HT1080 (cell line): ENCODE data around the gene PDIA6. TPM values are rescaled to one million over a fixed set of nuclear protein-coding genes. Genes with fewer than 3 reads are reported as not detected.

Source experiments
- DNase-seq: peaks from one replicate; pipeline ENCODE4 v3.0.0-alpha.2; 2015; ENCODE audit warnings: low read depth
- polyA plus RNA-seq, 2 experiments: library from polyadenylated mRNA; depleted of rRNA; stranded (reverse); fragments of >200 nt; gene quantifications; 2 replicates each; pipeline ENCODE4 v1.2.3, GENCODE V29; 2015
- total RNA-seq: library from RNA; depleted of rRNA; stranded (reverse); fragments of >200 nt; shearing (Covaris generic); gene quantifications from 2 replicates; pipeline ENCODE4 v1.2.3, GENCODE V29; 2014; rRNA removed

PDIA6 gene
- total RNA-seq, result 262 and 287 TPM in 2 replicates
- 364 and 382 TPM in 2 replicates for polyA plus RNA-seq (2015; cell fraction: cytosol; rRNA removed)
- polyA plus RNA-seq (2015; cell fraction: nucleus; rRNA removed), result 403 and 466 TPM in 2 replicates

GRCh38 chr2:10812362-10813162, at the start of gene PDIA6:
Gene PDIA6 (minus strand): TSS chr2:10812785. CDS start chr2:10812696, 89 bp downstream.
- peak; percentile 93 for DNase-seq

DNA sequence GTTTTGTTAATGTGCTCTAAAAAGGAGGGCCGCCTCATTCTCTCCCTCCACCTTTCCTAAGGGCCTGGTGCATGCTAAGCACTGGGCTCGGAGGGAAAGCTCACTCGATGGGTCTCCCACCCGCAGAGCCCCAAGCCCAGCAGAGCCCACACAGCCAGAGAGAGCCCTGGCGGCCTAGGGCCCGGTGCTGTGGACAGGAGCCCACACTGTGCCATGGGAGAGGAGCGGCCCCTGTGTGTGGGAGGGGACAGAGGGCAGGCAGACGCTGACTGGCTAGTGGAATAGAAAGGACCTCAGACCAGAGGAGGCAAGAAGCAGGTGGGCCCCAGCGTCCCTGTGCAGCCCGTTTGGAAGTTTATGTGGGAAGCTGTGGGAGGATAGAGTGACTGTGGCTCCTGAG, 49.7 kb upstream of the PDIA6 start:
- no peak for DNase-seq

DNA sequence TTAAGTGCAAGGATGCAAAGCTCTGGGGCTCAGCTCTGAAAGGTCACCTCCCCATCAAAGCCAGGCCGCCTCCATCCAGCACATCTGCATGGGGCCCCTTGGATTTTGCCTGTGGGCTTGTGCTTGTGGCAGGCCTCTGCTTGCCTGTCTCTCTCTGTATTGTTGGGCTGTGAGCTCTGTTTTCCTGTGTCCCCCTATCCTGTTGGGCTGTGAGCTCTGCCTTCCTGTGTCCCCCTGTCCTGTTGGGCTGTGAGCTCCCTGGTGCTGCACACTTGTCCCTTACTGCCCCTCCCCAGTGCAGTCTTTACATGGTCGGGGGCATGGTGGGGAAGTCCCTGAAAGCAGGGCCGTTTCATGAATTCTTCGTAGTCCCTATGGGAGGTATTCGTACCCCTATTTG, 49.2 kb upstream of the PDIA6 start:
- no peak for DNase-seq

DNA sequence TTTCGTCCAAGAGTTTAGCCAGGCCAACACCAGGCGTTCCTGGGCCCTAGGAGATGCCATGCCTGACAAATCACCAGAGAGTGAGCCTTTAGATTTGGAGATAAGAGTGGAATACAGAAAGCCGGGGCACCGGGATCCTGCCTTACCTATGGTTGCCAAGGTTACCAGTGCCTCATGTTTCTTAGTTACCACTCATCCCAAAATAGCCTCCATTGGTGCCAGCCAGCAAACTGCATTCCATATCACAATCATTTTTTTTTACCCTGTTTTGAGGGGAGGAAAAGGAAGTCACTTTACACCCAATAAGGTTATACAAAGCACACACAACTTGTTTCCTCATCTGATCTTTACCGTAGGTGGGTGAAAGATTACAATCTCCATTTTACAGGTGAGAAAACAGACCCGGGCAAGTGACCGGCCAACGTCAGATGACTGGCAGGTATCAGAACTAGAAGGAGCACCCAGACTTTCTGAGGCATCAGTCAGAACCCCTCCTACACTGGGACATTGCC, 48.3 kb upstream of the PDIA6 start:
- DNase-seq, result no peak

DNA sequence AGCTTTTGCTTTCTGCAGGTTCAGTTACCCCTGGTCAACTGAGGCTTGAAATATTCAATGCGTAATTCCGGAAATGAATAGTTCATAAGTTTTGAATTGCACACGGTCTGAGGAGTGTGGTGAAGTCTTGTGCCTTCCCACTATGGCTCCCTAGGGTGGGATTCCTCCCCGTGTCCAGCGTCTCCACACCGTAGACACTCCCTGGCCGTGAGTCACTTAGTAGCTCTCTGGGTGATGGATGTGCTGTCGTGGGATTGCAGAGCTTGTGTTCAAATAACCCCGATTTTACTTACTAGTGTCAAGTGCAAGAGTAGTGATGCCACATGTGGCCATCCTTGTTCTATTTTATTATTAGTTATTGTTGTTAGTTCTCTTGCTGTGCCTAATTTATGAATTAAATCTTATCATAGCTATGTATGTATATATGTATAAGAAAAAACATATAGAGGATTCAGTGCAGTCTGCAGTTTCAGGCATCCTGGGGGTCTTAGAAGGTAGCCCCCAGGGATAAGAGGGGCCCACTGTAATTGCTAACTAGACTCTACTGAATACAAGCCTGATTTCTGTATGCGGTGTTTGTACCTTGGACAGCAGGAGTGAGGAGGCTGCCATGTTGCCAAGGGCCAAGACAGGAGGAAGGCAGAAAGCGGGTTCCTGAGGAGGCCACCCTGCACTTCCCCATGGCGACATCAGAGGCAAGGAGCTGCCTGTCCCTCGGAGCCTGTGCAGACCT, 47.7 kb upstream of the PDIA6 start:
- peak; percentile 20 for DNase-seq

DNA sequence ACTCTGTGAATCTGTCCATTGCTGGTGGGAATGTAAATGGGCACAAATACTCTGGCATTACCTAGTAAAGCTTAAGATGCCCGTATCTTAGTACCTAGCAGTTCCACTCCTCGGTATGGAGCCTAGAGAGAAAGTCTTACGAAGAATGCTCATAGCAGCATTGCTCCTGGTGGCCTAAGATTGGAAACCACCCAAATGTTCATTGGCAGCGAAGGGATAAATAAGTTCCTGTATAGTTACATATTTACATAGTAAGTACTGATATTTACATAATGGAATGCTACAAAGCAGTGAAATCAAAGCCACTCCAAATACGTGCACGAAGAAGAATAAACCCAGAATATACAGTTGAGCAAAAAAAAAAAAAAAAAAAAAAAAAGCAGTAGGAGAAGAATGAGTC, 46.7 kb upstream of the PDIA6 start:
- DNase-seq, result no peak

DNA sequence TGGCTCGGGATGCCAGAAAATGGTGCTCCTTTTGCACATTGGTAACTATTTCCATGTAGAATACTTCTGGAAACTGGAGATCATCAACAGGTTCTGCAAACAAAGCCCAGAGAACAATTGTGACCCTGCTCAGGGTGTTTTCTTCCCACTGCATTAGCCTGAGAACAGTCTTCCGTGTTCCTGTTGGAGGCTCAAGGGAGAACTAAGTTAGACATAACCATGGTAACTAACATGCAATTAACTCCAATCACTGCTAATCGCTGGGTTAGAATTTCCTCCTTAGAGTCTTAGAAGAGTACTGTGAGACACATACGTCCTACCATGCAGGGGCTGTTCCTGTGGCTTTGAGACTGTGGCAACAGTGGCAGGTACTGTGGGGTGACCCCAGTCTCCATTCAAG, 36.0 kb upstream of the PDIA6 start:
- no peak for DNase-seq

- no peak for DNase-seq
Measured at GRCh38 chr2:10847008-10847407, 34.4 kb upstream of the PDIA6 start.

GRCh38 chr2:10846110-10846861, 33.7 kb upstream of the PDIA6 start:
- no peak for DNase-seq

DNA sequence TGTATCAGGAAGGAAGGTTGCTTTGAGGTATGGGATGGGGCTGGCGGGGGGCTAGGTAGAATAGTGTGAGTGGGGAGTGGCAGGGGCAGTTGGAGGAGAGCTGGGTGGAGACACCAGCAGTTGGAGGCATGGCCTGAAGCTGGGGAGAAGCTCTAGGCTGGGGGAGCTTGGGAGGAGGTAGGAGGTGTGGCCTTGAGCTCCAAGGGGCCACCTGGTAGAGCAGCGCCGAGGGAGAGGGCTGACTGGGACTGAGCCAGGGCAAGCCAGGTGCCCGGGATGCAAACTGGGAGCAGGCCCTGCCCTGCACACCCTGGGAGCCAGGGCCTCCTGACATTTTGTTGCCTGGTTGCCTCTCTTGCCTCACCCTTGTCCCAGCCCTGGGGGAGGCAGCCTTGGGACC, 33.1 kb upstream of the PDIA6 start:
- DNase-seq, result no peak

DNA sequence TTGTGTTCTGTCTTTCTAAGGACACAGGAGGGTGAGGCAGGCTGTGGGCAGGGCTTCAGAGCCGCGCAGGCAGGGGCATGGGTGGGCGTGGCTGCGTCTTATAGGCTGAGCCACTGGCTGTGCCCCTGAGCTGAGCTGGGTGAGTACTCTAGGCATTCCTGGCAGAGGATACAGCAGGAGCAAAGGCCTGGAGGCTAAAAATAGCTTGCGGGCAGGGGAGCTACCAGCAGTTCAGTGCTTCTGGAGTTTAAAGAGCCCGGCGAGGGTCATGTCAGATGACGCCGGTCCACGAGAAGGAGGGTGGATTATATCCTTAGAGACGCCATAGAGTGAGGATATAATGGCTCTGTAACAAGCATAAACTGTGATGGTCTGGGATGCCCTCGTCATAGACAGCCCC, 31.5 kb upstream of the PDIA6 start:
- peak; percentile 82 for DNase-seq

DNA sequence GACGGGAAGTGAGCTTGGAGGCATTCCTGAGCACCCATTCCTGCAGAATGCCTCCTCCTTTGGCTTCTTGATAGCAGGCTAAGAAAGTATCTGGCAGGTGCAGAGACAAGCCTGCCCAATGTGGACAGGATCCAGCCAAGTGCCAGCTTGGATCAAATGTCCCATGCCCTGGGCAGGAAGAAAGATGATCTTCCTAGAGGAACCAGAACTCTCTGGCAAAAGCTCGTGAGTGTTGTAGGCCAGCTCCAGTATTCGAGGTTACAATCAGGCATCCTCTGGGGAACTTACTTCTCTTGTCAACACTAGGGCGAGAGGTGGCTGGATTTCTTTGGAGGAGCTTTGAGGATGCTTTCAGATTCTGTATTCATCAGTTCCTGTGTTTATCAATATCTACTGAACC, 29.9 kb upstream of the PDIA6 start:
- DNase-seq, result no peak

GRCh38 chr2:10841547-10842219, 29.1 kb upstream of the PDIA6 start:
- no peak for DNase-seq

- no peak for DNase-seq
Measured at GRCh38 chr2:10839813-10840212, 27.2 kb upstream of the PDIA6 start.

DNA sequence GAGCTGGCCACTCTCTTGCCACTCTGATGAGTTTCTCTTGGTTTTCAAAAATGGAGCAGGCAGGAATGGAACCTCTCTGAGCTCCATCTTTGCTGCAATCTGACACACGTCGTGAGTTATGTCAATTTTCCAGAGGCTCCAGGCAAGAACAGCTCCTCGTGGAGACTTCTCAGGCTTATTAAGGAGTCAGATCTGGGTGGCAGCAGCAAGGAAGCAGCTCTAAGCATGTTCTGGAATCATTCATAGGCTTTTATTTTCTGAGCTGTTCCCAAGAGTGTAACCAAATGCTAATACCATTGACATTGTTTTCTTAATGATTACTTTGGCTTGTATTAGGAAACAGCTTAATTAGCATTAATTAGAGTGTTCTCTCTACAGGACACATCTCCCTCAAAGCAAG, 26.1 kb upstream of the PDIA6 start:
- DNase-seq, result no peak

- DNase-seq, result no peak
Measured at GRCh38 chr2:10837298-10838266, 25.0 kb upstream of the PDIA6 start.

DNA sequence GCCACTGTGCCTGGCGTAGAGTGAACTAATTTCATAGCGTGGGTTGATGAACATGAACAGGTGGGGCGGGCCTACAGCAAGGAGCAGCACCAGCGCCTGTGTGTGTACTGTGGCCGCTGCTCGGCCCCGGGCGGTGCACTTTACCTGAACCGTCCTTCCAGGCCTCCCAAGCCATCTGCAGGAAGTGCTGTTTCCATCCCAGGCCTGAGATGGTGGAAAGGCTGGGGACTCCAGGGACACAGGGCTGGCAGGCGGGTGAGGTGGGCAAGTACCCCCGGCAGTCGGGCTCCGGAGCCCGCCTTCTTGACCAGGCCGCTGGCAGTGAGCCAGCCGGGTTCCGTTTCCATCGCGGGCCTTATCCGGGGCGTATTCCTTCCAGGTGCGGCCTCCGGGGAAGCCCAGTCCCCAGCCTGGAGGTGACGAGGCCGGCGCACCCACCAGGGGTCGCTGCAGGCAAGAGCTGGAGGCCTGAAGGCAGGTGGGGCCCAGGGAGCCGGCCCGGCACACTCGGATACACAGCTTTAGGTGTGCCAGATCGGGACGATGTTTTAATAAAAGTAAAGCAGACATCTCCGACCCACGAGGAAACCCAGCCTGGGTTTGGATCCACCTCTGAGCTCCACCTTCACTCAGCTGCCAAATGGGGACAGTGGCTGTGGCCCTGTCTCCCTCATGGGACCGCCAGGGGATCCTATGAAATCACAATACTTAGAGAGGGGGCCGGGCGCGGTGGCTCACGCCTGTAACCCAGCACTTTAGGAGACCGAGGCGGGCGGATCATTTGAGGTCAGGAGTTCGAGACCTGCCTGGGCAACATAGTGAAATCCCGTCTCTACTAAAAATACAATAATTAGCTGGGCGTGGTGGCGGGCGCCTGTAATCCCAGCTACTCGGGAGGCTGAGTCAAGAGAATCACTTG, 22.7 kb upstream of the PDIA6 start:
- peak; percentile 62 for DNase-seq

- peak; percentile 38 for DNase-seq
Measured at GRCh38 chr2:10834068-10834655, 21.6 kb upstream of the PDIA6 start.
